DOHH2 (cell line): ENCODE measurements around the gene GLRA2.

Experiments
- EZH2phosphoT487 ChIP-seq: fragments of 200-600 bp; sonication (generic); IDR thresholded peaks from 2 replicates; pipeline ENCODE4 v1.6.1; 2017; ENCODE audit warnings: borderline replicate concordance, mild to moderate bottlenecking, antibody characterized with exemption, low read length, moderate library complexity, mixed read lengths
- TF ChIP-seq, protein P1 (sequence below): fragments of 200-600 bp; sonication (generic); IDR thresholded peaks from one replicate; pipeline ENCODE4 v1.5.1; 2014; ENCODE audit warnings: antibody characterized with exemption, mild to moderate bottlenecking, low read depth, low read length; ENCODE audit not compliant: poor library complexity, severe bottlenecking

DNA sequence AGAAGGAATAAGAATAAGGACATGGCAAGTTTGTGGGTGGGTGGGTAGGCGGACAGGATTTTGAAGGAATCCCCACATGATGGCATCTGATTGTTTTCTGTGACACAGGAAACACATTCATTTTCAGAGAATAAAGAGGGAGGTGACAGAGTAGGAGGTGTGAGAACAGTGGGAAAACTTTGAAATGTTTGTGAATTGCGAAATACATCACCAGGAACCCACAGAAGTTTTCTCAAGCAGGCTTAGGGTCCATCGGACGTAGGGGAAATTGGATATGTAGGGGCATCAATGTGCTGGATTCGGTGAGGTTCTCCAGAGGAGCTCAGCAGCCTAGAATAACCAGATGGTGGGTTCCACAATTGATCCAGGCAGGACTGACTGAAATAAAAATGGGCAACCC is 171.6 kb downstream of the GLRA2 start:
- TF ChIP-seq, protein P1, sequence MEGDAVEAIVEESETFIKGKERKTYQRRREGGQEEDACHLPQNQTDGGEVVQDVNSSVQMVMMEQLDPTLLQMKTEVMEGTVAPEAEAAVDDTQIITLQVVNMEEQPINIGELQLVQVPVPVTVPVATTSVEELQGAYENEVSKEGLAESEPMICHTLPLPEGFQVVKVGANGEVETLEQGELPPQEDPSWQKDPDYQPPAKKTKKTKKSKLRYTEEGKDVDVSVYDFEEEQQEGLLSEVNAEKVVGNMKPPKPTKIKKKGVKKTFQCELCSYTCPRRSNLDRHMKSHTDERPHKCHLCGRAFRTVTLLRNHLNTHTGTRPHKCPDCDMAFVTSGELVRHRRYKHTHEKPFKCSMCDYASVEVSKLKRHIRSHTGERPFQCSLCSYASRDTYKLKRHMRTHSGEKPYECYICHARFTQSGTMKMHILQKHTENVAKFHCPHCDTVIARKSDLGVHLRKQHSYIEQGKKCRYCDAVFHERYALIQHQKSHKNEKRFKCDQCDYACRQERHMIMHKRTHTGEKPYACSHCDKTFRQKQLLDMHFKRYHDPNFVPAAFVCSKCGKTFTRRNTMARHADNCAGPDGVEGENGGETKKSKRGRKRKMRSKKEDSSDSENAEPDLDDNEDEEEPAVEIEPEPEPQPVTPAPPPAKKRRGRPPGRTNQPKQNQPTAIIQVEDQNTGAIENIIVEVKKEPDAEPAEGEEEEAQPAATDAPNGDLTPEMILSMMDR = no peak
- TF ChIP-seq EZH2phosphoT487 = no peak
